ENCODE results near the gene ACOT6.
A peak's percentile ranks its signal among the peaks of the same experiment; 100 is the strongest.
"Not testable (repeated sequence)": the region's sequence is repeated elsewhere in the genome, so short reads cannot be mapped to it uniquely, and the experiment has no call there.

ACOT6 gene, protein sequence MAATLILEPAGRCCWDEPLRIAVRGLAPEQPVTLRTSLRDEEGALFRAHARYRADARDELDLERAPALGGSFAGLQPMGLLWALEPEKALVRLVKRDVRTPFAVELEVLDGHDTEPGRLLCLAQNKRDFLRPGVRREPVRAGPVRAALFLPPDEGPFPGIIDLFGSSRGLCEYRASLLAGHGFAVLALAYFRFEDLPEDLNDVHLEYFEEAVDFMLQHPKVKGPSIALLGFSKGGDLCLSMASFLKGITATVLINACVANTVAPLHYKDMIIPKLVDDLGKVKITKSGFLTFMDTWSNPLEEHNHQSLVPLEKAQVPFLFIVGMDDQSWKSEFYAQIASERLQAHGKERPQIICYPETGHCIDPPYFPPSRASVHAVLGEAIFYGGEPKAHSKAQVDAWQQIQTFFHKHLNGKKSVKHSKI

DNA sequence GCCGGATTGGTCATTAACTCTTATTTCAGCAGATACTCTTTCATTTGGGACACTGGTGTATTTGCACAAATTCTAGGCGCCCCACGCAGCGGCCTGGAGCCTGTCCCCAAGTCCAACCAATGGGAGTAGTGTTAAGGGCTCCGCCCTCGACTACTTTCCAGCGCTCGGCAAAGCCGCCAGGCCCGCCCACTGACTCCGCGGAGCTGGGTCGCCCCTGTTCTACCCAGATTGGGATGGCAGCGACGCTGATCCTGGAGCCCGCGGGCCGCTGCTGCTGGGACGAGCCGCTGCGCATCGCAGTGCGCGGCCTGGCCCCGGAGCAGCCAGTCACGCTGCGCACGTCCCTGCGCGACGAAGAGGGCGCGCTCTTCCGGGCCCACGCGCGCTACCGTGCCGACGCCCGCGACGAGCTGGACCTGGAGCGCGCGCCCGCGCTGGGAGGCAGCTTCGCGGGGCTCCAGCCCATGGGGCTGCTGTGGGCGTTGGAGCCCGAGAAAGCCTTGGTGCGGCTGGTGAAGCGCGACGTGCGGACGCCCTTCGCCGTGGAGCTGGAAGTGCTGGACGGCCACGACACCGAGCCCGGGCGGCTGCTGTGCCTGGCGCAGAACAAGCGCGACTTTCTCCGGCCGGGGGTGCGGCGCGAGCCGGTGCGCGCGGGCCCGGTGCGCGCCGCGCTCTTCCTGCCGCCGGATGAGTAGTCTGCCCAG, at the start of gene ACOT6:
TSS of gene ACOT6 (plus strand) at position 179 of the 707 bp plus-strand sequence. CDS start at position 234, 55 bp downstream.
- DNase-seq, result peak; percentile 33

GRCh38 chr14:73562696-73563095, 49.6 kb upstream of the ACOT6 start:
- not testable (repeated sequence) for DNase-seq

- not testable (repeated sequence) for DNase-seq
Observed at GRCh38 chr14:73566431-73566830, 45.9 kb upstream of the ACOT6 start.

DNA sequence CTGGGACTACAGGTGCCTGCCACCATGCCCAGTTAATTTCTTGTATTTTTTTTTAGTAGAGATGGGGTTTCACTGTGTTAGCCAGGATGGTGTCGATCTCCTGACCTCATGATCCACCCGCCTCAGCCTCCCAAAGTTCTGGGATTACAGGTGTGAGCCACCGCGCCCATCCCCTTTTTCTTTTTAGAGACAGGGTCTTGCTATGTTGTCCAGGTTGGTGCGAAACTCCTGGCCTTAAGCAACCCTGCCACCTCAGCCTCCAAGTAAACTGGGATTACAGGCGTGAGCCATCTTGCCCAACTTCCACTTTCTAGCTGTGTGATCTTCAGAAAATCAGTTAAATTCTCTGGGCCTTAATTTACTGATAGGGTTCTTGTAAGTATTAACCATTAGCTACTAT, 45.4 kb upstream of the ACOT6 start:
- DNase-seq, result not testable (repeated sequence)

- DNase-seq, result no peak
Observed at GRCh38 chr14:73567358-73567757, 45.0 kb upstream of the ACOT6 start.

GRCh38 chr14:73567951-73568885, 44.1 kb upstream of the ACOT6 start:
- no peak for DNase-seq

DNA sequence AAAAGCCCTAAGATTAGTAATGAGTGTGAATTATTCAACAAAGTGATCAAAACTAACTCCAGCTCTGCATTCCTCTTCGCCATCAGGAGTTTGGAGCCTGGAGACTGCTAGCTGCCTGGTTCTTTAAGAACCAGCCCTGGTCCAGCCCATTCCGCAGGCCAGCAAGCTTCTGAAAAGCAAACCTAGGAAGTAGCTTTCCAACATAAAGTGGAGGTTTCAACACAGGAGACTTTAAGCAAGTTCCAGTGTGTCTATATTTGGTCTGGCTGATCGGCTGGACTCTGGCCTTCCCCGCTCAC, 43.5 kb upstream of the ACOT6 start:
- not testable (repeated sequence) for DNase-seq

GRCh38 chr14:73569185-73569958, 42.9 kb upstream of the ACOT6 start, which contains the start of gene ACOT2:
TSS of gene ACOT2 (plus strand) at chr14:73569213. CDS start at chr14:73569241, 28 bp downstream.
- peak; percentile 78 for DNase-seq

- DNase-seq, result not testable (repeated sequence)
Observed at GRCh38 chr14:73570913-73571312, 41.4 kb upstream of the ACOT6 start.

GRCh38 chr14:73573034-73573433, 39.3 kb upstream of the ACOT6 start:
- DNase-seq, result not testable (repeated sequence)

- not testable (repeated sequence) for DNase-seq
Observed at GRCh38 chr14:73573740-73574139, 38.6 kb upstream of the ACOT6 start.

DNA sequence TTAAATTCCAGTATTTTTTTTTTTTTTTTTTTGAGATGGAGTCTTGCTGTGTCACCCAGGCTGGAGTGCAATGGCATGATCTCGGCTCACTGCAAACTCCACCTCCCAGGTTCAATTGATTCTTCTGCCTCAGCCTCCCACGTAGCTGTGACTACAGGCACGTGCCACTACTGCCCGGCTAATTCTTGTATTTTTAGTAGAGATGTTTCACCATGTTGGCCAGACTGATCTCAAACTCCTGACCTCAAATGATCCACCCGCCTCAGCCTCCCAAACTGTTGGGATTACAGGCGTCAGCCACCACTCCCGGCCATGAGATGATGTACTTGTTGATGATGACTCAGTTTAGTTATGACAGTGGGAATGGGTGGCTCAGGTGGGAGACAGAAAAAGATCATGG, 38.1 kb upstream of the ACOT6 start:
- not testable (repeated sequence) for DNase-seq

DNA sequence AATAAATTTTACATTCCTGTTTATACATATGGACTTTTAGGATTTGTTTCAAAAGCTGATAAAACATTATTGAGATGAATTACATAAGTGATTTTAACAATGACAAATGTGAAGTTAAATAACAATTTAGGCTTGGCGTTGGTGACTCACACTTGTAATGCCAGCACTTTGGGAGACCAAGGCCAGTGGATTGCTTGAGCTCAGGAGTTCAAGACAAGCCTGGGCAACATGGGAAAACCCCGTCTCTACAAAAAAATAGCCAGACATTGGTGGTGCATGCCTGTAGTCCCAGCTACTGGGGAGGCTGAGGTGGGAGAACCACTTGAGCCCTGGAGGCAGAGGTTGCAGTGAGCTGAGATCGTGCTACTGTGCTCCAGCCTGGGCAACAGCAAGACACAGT, 35.9 kb upstream of the ACOT6 start:
- no peak for DNase-seq

- not testable (repeated sequence) for DNase-seq
Observed at GRCh38 chr14:73577214-73577613, 35.1 kb upstream of the ACOT6 start.

GRCh38 chr14:73582102-73582979, 30.0 kb upstream of the ACOT6 start:
- not testable (repeated sequence) for DNase-seq

DNA sequence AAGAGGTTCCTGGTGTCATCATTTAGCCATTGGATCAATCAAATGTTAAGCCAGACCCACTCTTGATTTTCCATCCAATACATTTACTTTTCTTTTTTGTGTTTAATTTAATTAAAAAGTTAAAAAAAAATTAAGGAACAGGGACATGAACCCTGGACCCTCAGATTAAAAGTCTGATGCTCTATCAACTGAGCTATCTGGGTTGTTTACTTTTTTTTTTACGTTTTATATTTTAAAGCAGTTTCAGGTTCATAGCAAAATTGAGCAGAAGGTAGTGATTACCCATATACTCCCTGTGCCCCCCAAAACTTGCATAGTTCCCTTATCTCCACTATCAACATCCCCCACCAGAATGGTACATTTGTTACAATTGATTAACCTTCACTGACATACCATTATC, 23.6 kb upstream of the ACOT6 start:
- DNase-seq, result no peak

DNA sequence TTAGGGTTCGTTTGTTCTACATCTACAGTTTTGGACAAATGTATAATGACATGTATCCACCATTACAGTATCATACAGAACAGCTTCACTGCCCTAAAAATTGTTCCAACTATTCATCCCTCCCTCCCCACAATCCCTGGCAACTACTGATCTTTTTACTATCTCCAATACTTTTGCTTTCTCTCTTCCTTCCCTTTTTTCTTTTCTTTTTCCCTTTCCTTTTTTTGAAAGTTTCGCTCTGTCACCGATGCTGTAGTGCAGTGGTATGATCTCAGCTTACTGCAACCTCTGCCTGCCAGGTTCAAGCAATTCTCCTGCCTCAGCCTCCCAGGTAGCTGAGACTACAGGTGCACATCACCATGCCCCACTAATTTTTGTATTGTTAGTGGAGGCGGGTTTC, 23.2 kb upstream of the ACOT6 start:
- DNase-seq, result no peak

DNA sequence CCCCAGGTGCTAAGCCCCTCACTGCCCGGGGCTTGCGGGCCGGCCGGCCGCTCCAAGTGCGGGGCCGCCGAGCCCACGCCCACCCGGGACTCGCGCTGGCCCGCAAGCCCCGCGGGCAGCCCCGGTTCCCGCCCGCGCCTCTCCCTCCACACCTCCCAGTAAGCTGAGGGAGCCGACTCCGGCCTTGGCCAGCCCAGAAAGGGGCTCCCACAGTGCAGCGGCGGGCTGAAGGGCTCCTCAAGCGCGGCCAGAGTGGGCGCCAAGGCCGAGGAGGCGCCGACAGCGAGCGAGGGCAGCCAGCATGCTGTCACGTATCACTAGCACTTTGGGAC, 21.7 kb upstream of the ACOT6 start:
- not testable (repeated sequence) for DNase-seq

DNA sequence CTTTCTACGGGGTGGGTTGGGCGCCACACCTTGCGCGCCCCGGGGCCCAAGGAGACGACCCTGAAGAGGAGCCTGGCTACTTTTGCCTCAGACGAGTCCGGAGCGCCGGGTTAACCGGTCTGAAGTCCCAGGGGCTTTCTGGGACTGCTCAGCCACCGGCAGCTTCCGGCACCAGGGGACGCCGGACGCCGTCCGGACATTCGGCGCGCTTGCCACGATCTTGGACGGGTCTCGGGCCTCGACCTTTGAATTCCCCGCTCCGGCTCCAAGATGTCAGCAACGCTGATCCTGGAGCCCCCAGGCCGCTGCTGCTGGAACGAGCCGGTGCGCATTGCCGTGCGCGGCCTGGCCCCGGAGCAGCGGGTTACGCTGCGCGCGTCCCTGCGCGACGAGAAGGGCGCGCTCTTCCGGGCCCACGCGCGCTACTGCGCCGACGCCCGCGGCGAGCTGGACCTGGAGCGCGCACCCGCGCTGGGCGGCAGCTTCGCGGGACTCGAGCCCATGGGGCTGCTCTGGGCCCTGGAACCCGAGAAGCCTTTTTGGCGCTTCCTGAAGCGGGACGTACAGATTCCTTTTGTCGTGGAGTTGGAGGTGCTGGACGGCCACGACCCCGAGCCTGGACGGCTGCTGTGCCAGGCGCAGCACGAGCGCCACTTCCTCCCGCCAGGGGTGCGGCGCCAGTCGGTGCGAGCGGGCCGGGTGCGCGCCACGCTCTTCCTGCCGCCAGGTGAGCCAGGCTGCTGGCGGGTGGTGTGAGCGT, 20.4 kb upstream of the ACOT6 start, which contains the start of gene ACOT4:
TSS of gene ACOT4 (plus strand) at position 184 of the 760 bp plus-strand sequence. CDS start at position 271, 87 bp downstream.
- peak; percentile 10 for DNase-seq

GRCh38 chr14:73594491-73594890, 17.8 kb upstream of the ACOT6 start:
- DNase-seq, result no peak

Data from kidney glomerular epithelial cell (primary cell).